ENCODE results near the gene OMA1.
A peak's percentile ranks its signal among the peaks of the same experiment; 100 is the strongest.

Gene OMA1

DNA sequence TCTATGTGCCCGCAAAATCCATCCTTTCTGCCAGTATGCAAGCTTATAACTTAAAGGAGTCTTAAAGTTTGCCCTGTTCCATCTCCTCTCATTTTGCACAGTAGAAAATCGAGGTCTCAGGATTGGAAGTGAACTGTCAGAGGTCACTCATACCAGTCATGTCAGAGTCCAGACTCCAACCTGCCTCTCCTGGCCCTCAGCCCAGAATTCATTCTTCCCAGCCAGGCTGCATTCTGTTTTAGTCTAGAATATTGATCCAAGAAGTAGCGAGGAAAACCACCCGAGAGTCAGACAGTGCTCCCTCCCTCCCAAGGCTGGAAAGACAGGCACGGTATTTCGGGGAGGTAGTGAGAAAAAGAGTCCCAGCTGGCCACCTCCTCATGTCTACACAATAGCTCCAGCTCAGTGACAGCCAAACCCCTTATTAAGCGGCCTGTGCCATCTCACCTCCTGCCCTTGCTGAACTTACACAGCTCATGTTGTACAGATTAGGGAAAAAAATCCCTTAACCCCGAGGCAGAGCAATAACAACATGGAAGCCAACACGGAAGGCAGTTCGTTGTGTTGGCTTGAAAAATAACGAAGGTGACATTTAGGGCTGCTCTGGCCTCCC lies 89.4 kb downstream of the OMA1 start:
- no peak for DNase-seq

- peak; percentile 78 for DNase-seq
These were observed 90.1 kb downstream of the OMA1 start for GRCh38 chr1:58456470-58456869.

DNA sequence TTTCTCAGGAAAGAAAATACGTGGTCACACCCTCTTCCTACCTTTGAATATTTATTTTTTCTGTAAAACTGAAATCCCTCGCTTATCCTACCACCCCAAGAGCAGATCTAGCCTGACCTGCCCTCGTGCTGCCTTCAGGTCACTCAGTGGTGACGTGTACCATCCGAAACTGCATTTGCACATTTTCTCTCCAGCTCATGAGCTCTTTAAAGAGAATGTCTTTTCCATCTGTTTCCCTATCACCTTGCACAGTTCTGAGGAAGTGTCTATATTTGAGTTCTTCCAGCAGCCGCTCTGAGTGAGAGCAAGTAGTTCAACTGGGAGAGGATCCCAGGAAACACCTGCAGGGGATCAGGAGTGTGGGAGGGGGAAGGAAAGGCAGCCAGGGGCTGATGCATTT lies 91.7 kb downstream of the OMA1 start:
- no peak for DNase-seq

DNA sequence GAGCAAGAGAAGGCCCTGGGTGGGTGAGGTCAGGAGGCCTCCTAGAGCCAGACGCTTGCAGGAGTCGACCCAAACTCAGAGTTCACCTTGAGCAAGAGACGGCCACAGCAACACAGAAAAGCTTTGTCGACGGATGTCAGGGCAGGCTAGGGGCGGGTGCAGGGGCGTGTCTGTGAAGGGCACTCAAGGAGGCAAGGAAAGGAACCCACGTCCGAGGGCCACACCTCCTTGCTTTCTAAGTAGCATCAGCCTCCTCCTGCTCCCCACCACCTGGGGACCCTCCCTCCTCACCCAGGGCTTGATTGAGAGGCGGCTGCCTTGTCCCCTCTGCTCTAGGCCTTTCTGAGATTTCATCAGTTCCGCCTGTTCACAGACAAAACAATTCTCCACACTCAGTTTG lies 92.1 kb downstream of the OMA1 start:
- DNase-seq, result no peak

- DNase-seq, result no peak
These were observed 94.8 kb downstream of the OMA1 start for GRCh38 chr1:58451560-58452191.

GRCh38 chr1:58447886-58448285 lies 98.6 kb downstream of the OMA1 start:
- peak; percentile 20 for DNase-seq

DNA sequence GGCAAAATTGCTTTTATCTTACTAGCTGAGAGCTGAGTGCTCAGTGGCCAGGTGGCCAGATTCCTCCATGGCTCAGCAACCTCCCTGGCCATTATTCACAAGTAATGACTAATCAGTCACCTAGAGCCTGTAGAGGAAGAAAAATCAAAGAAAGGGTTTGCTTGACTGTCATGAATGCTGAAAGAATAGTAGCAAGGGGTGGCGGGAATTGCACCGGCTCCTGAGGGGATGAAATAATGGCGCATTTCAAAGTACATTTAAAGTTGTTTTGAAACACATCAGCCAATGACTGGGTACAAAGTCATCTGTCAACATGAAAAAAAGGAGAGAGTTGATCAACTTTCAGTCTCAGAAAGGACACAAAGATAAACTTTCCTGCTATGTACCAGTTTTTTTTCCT lies 99.5 kb downstream of the OMA1 start:
- DNase-seq, result no peak

DNA sequence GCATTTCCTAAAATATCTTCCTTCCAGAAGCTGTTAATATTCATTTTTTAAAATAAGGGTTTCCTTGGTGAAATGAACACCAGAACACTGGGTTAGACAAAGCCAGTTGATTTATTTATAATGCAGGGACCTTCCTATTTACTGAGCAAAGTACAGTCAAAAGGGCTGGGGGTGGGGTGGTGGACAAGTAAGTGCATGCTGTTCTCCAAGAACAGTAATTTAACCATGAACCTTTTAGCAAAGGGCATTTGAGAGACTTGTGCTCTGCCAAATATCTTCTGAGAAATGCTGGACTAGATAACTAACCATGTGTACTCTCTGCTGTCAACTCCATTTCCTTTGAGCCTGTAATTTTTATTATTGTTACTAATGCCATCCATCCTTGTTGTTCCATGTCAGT lies 100.2 kb downstream of the OMA1 start:
- DNase-seq, result no peak

DNA sequence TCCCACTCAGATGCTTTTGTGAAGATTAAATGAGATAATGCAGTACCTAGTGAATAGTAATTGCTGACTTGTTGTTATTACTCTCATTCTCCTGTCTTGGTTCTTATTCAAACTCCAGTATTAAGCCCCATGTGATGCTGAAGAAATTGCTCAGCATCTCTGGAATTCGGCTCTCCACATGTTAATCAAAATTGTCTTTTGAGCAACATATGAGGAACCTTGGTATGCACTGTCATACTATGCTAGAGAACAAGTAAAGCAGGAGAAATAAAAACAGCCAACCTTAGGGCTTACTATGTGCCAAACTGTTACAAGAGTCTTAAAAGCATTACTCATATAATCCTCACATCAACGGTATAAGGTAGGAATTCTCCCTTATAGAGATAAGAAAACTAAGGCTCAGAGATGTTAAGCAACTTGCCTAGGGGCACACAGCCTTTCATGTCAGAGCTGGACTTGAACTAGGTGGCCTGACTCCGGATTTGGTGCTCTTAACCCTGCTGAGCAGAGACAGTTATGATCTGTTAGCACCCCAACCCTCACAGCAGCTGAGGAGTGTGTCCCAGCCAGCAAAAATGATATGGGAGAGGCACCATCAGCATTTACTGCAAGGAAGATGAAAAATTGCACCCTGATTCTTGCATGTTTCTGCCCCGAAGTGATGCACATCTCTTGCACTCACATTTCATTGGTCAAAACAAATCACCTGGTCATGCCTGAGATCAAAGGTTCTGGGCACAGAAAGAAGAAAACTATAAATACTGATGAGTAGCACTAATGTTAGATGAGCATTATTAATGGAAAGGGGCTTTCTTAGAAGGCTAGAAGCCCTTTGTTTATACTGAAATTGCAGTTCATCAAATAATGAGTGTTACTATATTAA lies 102.3 kb downstream of the OMA1 start:
- DNase-seq, result peak; percentile 59

DNA sequence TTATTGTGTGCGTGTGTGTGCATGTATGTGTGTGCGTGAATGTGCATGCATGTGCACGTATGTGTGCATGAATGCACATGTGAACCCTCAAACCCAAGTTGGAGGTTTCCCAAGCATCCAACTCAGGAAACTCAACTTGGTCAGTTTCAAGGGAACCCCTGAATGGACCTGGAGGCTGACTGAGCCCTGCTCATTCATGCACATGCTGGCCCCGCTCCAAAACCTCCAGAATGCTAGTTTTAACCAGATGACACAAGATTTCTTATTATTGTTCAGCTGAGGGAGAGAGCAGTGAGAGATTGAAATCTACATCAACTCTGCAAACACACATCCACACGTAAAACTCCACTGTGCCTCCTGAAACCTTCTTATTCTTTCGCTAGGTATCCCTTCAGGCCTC lies 104.4 kb downstream of the OMA1 start:
- peak; percentile 54 for DNase-seq

GRCh38 chr1:58441699-58442098 lies 104.8 kb downstream of the OMA1 start:
- DNase-seq, result no peak

GRCh38 chr1:58440696-58441095 lies 105.8 kb downstream of the OMA1 start:
- no peak for DNase-seq

GRCh38 chr1:58439946-58440345 lies 106.6 kb downstream of the OMA1 start:
- DNase-seq, result no peak

DNA sequence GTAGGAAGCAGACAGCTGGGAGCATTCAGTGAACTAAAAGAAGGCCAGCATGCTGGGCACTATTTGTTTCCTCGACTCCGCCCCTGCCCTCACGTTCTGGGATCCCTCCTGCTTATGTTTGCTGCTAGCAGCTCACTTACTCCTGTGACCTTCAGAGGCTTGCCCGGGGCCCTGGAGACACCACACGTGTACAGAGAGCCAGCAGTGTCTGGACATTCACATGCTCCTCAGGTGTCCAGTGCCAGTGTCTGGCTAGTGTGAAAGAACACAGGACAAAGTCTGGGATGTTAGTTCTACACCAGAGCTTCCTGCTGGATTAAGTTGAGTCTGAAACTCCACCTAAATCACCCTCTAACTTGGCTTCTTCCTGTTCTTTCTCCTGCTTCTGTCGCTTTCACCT lies 108.1 kb downstream of the OMA1 start:
- no peak for DNase-seq

DNA sequence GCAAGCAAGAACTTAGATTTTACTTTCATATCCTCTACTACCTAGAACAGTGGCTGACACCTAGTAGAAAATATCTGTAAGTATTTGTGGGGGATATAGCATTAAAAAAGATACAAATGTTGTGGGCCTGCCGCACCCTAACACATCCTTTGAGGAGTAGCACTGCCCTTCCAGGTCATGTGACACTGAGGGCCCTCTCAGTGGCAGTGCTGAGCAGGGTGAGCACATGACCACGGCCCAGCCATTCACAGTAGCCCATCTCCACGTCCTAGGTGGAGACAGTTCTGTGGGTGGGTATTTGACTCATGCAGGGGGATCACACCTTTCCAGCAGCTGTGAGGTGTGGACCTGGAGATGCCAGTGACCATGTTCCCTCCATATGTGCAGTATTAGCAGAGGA lies 108.9 kb downstream of the OMA1 start:
- DNase-seq, result no peak

GRCh38 chr1:58436615-58437297 lies 109.8 kb downstream of the OMA1 start:
- DNase-seq, result no peak

- DNase-seq, result no peak
These were observed 111.2 kb downstream of the OMA1 start for GRCh38 chr1:58435376-58435775.

DNA sequence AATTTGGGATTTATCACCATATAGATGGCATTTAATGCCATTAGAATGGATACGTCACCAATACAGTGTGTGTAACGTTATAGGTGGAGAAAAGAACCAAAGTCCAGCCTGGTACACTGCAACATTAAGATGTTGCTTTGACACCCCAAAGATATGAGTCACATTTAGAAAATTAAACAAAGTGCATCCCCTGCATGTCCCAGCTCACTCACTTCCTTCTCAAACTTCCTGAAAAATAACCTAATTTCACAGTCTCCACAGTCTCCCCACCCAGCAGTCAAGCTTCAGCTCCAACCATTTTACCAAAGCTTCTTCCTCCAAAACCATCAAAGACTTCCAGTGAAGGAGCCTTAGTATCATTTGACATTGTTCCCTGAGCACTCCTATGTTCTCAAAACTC lies 111.9 kb downstream of the OMA1 start:
- DNase-seq, result no peak

- DNase-seq, result no peak
These were observed 112.3 kb downstream of the OMA1 start for GRCh38 chr1:58434181-58434580.

DNA sequence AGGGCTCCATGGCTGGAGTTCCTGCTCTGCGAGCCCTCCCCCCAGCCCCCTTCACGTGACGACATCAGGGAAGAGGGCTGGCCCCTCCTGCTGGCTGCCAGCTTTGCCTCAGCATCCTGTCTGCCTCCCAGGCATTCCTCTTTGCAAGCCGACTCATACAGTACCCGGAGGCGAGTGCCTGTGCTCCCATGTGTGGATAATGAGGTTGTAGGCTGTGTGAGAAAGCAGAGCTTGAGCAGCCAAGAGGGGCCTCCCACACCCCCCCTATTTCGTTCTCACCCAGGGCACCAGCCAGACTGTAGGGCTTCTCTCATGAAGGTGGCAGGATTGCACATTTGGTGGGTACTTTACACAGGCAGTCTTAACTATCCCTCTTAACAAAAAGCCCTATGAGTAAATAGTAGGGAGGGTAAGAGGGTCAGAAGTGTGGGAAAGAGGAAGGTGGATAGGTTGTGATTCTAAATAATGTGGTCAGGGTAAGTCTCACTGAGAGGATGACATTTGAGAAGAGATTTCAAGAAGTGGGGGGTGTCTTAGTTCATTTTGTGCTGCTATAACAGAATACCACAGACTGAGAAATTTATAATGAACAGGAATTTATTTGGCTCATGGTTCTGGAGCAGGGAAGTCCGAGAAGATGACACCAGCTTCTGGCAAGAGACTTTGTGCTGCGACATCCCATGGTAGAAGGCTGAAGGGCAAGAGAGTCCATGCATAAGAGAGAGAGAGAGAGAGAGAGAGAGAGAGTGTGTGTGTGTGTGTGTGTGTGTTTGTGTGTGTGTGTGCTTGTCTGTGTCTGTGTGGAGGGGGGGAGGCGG lies 113.5 kb downstream of the OMA1 start:
- DNase-seq, result peak; percentile 85

DNA sequence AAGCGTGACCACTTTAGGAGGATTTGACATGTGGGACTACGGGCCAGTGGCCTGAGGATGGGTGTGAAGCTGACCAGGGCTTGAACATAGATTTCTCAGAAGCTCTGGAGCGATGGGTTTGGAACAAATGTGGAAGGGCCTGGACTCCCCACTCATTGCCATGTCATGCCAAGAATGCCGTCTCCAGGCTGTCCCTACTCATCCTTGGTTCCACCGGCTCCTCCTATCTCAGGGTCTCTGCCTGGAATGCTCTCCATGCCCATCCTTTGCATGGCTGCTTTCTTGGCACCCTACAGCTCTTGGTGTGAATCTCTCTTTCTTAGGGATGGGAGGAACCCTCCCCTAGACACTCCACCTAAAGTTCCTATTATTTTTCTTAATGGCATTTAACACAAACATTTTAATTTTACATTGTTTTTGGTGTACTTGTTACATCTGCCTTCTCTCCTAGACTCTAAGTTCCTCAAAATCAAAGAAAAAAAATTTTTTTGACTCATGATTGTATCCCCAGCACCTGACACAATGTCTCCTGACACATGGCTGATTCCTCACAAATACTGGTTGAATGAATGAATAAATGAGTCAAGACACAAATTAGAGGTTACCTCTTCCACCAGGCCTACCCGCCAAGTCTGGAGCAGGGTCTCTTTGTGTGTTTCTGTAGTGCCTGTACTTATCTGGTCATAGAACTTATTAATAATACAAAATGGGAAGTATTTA lies 114.5 kb downstream of the OMA1 start:
- no peak for DNase-seq
